ENCODE data around the gene BATF.

BATF gene

GRCh38 chr14:75511201-75511600, 11.1 kb upstream of the BATF start:
- Histone ChIP-seq H4K20me1 (ENCODE audit: insufficient read depth, low read length, poor library complexity, severe bottlenecking) (no peaks in the 10 kb centered on the region), H3K4me3 (ENCODE audit: low read length, poor library complexity, severe bottlenecking) (no peak overlapping the region), H3K79me2 (ENCODE audit: insufficient read depth, low read length) (no peaks in the 10 kb centered on the region), H3K4me2 (ENCODE audit: low read depth, low read length, poor library complexity, severe bottlenecking) (no peak overlapping the region), H3F3A (ENCODE audit: low read depth) (peaks cover 13% of the 10 kb centered on the region; the same call in 1 of the 2 replicates), H3K9me3 (ENCODE audit: insufficient read depth, low read depth, low read length) (0 out of 2 replicates have a peak, but pooled peaks cover 4% of the 10 kb centered on the region), H2AFZ (ENCODE audit: low read length) (no peak overlapping the region), H3K27me3 (ENCODE audit: insufficient read depth, low read length, poor library complexity, severe bottlenecking) (no peaks in the 10 kb centered on the region), H3K9ac (ENCODE audit: low read depth, low read length, poor library complexity, severe bottlenecking) (no peak overlapping the region), H3K9me2 (replicated peaks; ENCODE audit: low read depth, low read length) (no peaks in the 10 kb centered on the region), H3K36me3 (ENCODE audit: insufficient read depth, low read length) (no peaks in the 10 kb centered on the region), H3K4me1 (ENCODE audit: insufficient read depth, low read length, poor library complexity, severe bottlenecking) (peaks cover 26% of the 10 kb centered on the region)
- TF ChIP-seq EZH2phosphoT487 (IDR thresholded peaks at IDR 0.05; ENCODE audit: borderline replicate concordance): no peak
- no peak for TF ChIP-seq CTCF (conservative IDR thresholded peaks at IDR 0.05; ENCODE audit: low read length)

- Histone ChIP-seq H3K4me3 (ENCODE audit: low read length, poor library complexity, severe bottlenecking) (peak overlapping the region; percentile 74), H2AFZ (ENCODE audit: low read length) (no peak overlapping the region), H3K9ac (ENCODE audit: low read depth, low read length, poor library complexity, severe bottlenecking) (peak overlapping the region; percentile 78), H3K9me2 (replicated peaks; ENCODE audit: low read depth, low read length) (no peaks in the 10 kb centered on the region), H3K9me3 (ENCODE audit: insufficient read depth, low read depth, low read length) (0 out of 2 replicates have a peak, but pooled peaks cover 4% of the 10 kb centered on the region), H3K79me2 (ENCODE audit: insufficient read depth, low read length) (no peaks in the 10 kb centered on the region), H3K27me3 (ENCODE audit: insufficient read depth, low read length, poor library complexity, severe bottlenecking) (no peaks in the 10 kb centered on the region), H3K36me3 (ENCODE audit: insufficient read depth, low read length) (no peaks in the 10 kb centered on the region), H3F3A (ENCODE audit: low read depth) (peaks cover 13% of the 10 kb centered on the region; the same call in 1 of the 2 replicates), H3K4me1 (ENCODE audit: insufficient read depth, low read length, poor library complexity, severe bottlenecking) (peaks cover 33% of the 10 kb centered on the region), H4K20me1 (ENCODE audit: insufficient read depth, low read length, poor library complexity, severe bottlenecking) (no peaks in the 10 kb centered on the region), H3K4me2 (ENCODE audit: low read depth, low read length, poor library complexity, severe bottlenecking) (peak overlapping the region; percentile 88)
- TF ChIP-seq CTCF (conservative IDR thresholded peaks at IDR 0.05; ENCODE audit: low read length) (no peak), EZH2phosphoT487 (IDR thresholded peaks at IDR 0.05; ENCODE audit: borderline replicate concordance) (no peak)
Measured at GRCh38 chr14:75513911-75514672, 8.2 kb upstream of the BATF start.

- Histone ChIP-seq H4K20me1 (ENCODE audit: insufficient read depth, low read length, poor library complexity, severe bottlenecking) (no peaks in the 10 kb centered on the region), H3K9me3 (ENCODE audit: insufficient read depth, low read depth, low read length) (0 out of 2 replicates have a peak, but pooled peaks cover 4% of the 10 kb centered on the region), H3F3A (ENCODE audit: low read depth) (peaks cover 13% of the 10 kb centered on the region; the same call in 1 of the 2 replicates), H3K9me2 (replicated peaks; ENCODE audit: low read depth, low read length) (no peaks in the 10 kb centered on the region), H3K4me2 (ENCODE audit: low read depth, low read length, poor library complexity, severe bottlenecking) (peak overlapping the region; percentile 88), H2AFZ (ENCODE audit: low read length) (peak overlapping the region; percentile 97), H3K27me3 (ENCODE audit: insufficient read depth, low read length, poor library complexity, severe bottlenecking) (no peaks in the 10 kb centered on the region), H3K9ac (ENCODE audit: low read depth, low read length, poor library complexity, severe bottlenecking) (peak overlapping the region; percentile 78), H3K79me2 (ENCODE audit: insufficient read depth, low read length) (no peaks in the 10 kb centered on the region), H3K4me1 (ENCODE audit: insufficient read depth, low read length, poor library complexity, severe bottlenecking) (peaks cover 33% of the 10 kb centered on the region), H3K36me3 (ENCODE audit: insufficient read depth, low read length) (no peaks in the 10 kb centered on the region), H3K4me3 (ENCODE audit: low read length, poor library complexity, severe bottlenecking) (peak overlapping the region; percentile 74)
- no peak for TF ChIP-seq EZH2phosphoT487 (IDR thresholded peaks at IDR 0.05; ENCODE audit: borderline replicate concordance)
- peak; percentile 61 for TF ChIP-seq CTCF (conservative IDR thresholded peaks at IDR 0.05; ENCODE audit: low read length)
Measured at GRCh38 chr14:75514673-75515628, 7.3 kb upstream of the BATF start.
